ENCODE measurements around the gene TBC1D22A. TPM values are rescaled to one million over a fixed set of nuclear protein-coding genes. Genes with fewer than 3 reads are reported as not detected.

Gene TBC1D22A
- total RNA-seq, 1 experiment from 2014 or later = 14.3 TPM

- Histone ChIP-seq H3K4me2 (ENCODE audit: low read length) (no peak overlapping the region), H3K4me1 (ENCODE audit: insufficient read depth, low read length) (no peaks in the 10 kb centered on the region), H3K4me3 (ENCODE audit: low read length) (no peak overlapping the region), H3K9me3 (ENCODE audit: low read length) (no peaks in the 10 kb centered on the region), H3K79me2 (ENCODE audit: low read length) (no peaks in the 10 kb centered on the region), H4K20me1 (ENCODE audit: low read length) (no peaks in the 10 kb centered on the region), H3K27ac (ENCODE audit: low read length) (no peak overlapping the region), H3K36me3 (ENCODE audit: low read depth, low read length) (no peaks in the 10 kb centered on the region), H2AFZ (ENCODE audit: low read length) (no peak overlapping the region), H3K9me2 (replicated peaks; ENCODE audit: low read length) (no peaks in the 10 kb centered on the region), H3K27me3 (ENCODE audit: low read length) (no peaks in the 10 kb centered on the region), H3F3A (ENCODE audit: low read length, unreplicated experiment) (no peaks in the 10 kb centered on the region), H3K9ac (ENCODE audit: low read length) (no peak overlapping the region)
- BruUV-seq (replicated peaks) = no TSS peak
- intact Hi-C loops (cut with micrococcal nuclease) = no loop called here
- ATAC-seq = no peak
- POLR2A ChIA-PET (ENCODE audit: unreplicated experiment) = no interaction called here
- CTCF ChIA-PET = no interaction called here
- TF ChIP-seq EZH2phosphoT487 (IDR thresholded peaks at IDR 0.05; ENCODE audit: borderline replicate concordance, low read length) (no peak), CTCF (conservative IDR thresholded peaks at IDR 0.05; ENCODE audit: low read depth, low read length) (no peak), EZH2 (IDR thresholded peaks at IDR 0.05; ENCODE audit: low read length, unreplicated experiment) (no peak)
- DNase-seq = no peak
Measured at GRCh38 chr22:47059076-47059475, 296.6 kb downstream of the TBC1D22A start.

DNA sequence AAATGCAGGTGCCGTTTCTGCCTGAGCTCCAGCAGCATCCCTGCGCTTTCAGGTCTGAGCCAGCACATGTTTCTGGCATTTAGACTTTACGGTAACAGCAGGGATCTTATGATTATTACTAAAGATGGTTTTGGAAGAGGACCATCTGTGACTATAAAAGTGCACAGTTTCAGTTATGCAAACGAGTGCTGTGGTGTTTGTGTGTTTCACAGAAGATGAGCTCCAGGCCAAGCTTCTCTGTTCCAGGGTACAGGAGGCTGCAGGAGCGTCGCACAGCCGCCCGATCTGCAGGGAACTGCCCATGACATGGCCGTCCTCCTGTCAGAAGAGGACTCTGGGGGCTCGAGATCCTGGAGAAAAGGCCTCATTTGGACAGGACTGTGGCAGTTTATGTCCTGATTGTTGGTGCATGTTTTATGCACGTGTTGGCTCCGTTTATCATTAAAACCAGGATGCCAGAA is 297.3 kb downstream of the TBC1D22A start:
- CTCF ChIA-PET = no interaction called here
- H3K4me3 ChIP-seq (ENCODE audit: low read length) = no peak overlapping the region
- POLR2A ChIA-PET (ENCODE audit: unreplicated experiment) = no interaction called here
- DNase-seq (no peak), ATAC-seq (no peak)
- intact Hi-C loops (cut with micrococcal nuclease) = no loop called here
- H4K20me1 ChIP-seq (ENCODE audit: low read length) = no peaks in the 10 kb centered on the region
- no peak overlapping the region for H2AFZ ChIP-seq (ENCODE audit: low read length)
- TF ChIP-seq EZH2 (IDR thresholded peaks at IDR 0.05; ENCODE audit: low read length, unreplicated experiment) (no peak), EZH2phosphoT487 (IDR thresholded peaks at IDR 0.05; ENCODE audit: borderline replicate concordance, low read length) (no peak), CTCF (conservative IDR thresholded peaks at IDR 0.05; ENCODE audit: low read depth, low read length) (no peak)
- no peaks in the 10 kb centered on the region for H3K79me2 ChIP-seq (ENCODE audit: low read length)
- no TSS peak for BruUV-seq (replicated peaks)
- H3K4me2 ChIP-seq (ENCODE audit: low read length) = no peak overlapping the region
- no peaks in the 10 kb centered on the region for H3K9me2 ChIP-seq (replicated peaks; ENCODE audit: low read length)
- H3K9me3 ChIP-seq (ENCODE audit: low read length) = no peaks in the 10 kb centered on the region
- H3K9ac ChIP-seq (ENCODE audit: low read length) = no peak overlapping the region
- H3K4me1 ChIP-seq (ENCODE audit: insufficient read depth, low read length) = no peaks in the 10 kb centered on the region
- no peaks in the 10 kb centered on the region for H3K36me3 ChIP-seq (ENCODE audit: low read depth, low read length)
- no peaks in the 10 kb centered on the region for H3F3A ChIP-seq (ENCODE audit: low read length, unreplicated experiment)
- no peaks in the 10 kb centered on the region for H3K27me3 ChIP-seq (ENCODE audit: low read length)
- no peak overlapping the region for H3K27ac ChIP-seq (ENCODE audit: low read length)

GRCh38 chr22:47060718-47061117 is 298.3 kb downstream of the TBC1D22A start:
- Histone ChIP-seq H3K36me3 (ENCODE audit: low read depth, low read length) (no peaks in the 10 kb centered on the region), H3K9me3 (ENCODE audit: low read length) (no peaks in the 10 kb centered on the region), H3K4me2 (ENCODE audit: low read length) (no peak overlapping the region), H2AFZ (ENCODE audit: low read length) (no peak overlapping the region), H3K9me2 (replicated peaks; ENCODE audit: low read length) (no peaks in the 10 kb centered on the region), H3K27ac (ENCODE audit: low read length) (no peak overlapping the region), H3K9ac (ENCODE audit: low read length) (no peak overlapping the region), H3K4me3 (ENCODE audit: low read length) (no peak overlapping the region), H4K20me1 (ENCODE audit: low read length) (no peaks in the 10 kb centered on the region), H3K79me2 (ENCODE audit: low read length) (no peaks in the 10 kb centered on the region), H3K27me3 (ENCODE audit: low read length) (no peaks in the 10 kb centered on the region), H3K4me1 (ENCODE audit: insufficient read depth, low read length) (no peaks in the 10 kb centered on the region), H3F3A (ENCODE audit: low read length, unreplicated experiment) (no peaks in the 10 kb centered on the region)
- ChIA-PET POLR2A (ENCODE audit: unreplicated experiment) (no interaction called here), CTCF (no interaction called here)
- intact Hi-C loops (cut with micrococcal nuclease) = no loop called here
- BruUV-seq (replicated peaks) = no TSS peak
- TF ChIP-seq EZH2 (IDR thresholded peaks at IDR 0.05; ENCODE audit: low read length, unreplicated experiment) (no peak), CTCF (conservative IDR thresholded peaks at IDR 0.05; ENCODE audit: low read depth, low read length) (no peak), EZH2phosphoT487 (IDR thresholded peaks at IDR 0.05; ENCODE audit: borderline replicate concordance, low read length) (no peak)
- ATAC-seq = no peak
- no peak for DNase-seq

Measured in PC-3 (cell line).